GM12874 (cell line): ENCODE measurements around the gene ILDR1.

Source experiments
- TF ChIP-seq, protein P1 (sequence below): IDR thresholded peaks from 2 replicates; pipeline ENCODE4 v1.5.1; 2011; ENCODE audit warnings: low read depth, mild to moderate bottlenecking, control low read depth, low read length, moderate library complexity; ENCODE audit not compliant: insufficient read depth

Gene ILDR1

DNA sequence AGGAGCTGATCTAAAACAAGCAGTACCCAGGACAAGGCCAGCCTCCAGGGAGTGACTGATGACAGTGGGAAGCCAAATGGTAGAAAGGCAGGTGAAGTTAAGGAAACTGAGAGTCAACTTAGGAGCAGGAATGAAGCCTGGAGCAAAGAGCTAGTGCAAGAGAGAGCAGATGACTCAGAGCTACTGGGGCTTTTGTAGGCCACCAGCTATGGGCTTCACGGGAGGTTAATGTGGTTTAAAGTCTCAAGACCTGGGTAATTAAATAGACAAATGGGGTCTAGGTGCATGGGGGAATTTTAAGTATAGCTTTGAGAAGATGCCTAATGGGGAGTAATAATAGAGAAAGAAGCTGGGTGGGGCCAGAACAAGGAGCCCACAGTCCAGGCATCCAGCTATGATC, 36.2 kb upstream of the ILDR1 start:
- TF ChIP-seq, protein P1, sequence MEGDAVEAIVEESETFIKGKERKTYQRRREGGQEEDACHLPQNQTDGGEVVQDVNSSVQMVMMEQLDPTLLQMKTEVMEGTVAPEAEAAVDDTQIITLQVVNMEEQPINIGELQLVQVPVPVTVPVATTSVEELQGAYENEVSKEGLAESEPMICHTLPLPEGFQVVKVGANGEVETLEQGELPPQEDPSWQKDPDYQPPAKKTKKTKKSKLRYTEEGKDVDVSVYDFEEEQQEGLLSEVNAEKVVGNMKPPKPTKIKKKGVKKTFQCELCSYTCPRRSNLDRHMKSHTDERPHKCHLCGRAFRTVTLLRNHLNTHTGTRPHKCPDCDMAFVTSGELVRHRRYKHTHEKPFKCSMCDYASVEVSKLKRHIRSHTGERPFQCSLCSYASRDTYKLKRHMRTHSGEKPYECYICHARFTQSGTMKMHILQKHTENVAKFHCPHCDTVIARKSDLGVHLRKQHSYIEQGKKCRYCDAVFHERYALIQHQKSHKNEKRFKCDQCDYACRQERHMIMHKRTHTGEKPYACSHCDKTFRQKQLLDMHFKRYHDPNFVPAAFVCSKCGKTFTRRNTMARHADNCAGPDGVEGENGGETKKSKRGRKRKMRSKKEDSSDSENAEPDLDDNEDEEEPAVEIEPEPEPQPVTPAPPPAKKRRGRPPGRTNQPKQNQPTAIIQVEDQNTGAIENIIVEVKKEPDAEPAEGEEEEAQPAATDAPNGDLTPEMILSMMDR = no peak

DNA sequence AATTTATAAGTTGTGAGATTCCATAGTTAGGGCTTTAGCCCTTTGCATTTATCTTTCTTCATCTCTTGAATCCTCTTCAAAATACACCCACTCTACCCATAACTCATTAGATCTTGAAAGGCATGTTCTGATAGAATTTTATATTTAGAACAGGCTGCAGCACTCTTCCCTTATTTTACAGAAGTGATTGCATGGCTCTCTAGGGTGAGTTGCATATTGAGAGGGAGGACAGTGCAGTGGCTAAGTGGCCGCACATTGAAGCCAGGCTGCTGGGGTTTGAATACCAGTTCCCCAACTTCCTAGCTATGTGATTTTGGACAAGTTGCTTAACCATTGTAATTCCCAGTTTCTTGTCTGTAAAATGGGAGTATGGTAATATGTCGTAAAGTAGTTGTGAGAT, 35.6 kb upstream of the ILDR1 start:
- TF ChIP-seq, protein P1 = no peak

DNA sequence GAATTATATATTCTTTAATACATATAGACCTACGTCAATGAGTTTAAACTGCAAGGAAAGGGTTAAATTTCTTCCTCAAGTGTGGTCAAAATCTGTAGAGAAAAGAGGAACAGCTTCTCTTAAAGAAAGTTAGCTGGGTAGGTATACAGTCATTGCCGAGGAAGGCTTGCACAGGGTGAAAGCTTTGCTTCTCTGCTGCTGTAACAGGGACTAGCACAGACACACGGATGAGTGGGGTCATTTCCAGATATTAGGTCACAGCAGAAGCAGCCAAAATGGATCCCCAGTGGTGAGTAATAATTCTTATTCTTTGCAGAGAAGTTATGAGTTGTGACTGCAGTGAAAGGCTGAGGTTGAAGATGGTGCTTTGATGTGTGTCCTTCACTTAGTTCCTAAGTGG, 33.2 kb upstream of the ILDR1 start, which contains the start of gene CD86:
TSS of gene CD86 (plus strand) at position 148 of the 400 bp plus-strand sequence. CDS start at position 276, 128 bp downstream.
- TF ChIP-seq, protein P1 = no peak

DNA sequence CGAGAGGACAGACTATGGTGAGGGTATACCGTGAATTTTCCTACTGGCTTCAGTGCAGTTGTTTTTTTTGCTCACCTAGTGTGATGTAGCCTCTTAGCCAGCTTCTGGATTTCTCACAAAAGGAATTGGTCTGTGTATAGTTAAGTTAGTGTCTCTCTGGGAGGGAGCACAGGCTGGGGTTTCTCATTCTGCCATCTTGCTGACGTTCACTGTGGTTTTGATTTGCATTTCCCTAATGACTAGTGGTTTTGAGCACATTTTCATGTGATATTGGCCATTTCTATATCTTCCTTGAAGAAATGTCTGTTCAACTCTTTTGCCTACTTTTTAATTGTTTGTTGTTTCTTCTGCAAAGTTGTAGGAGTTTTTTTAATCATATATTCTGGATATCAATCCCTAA, 30.9 kb upstream of the ILDR1 start:
- TF ChIP-seq, protein P1 = no peak

DNA sequence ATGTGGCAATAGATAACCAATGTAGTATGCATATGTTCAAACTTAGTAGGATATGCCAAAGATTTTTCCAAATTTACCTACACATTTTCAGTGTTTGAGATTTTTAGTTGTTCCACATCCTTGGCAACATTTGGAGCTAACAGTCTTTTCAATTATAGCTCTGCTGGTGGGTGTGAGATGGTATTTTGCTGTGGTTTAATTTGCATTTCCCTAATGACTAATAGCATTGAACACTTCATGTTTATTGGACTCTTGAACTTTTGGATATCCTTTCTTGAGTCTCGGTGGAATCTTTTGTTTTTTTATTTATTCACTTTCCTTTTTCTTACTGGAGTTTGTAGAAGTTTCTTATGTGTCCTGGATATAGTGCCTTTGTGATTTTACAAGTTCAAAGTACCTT, 11.0 kb upstream of the ILDR1 start:
- TF ChIP-seq, protein P1 = no peak

DNA sequence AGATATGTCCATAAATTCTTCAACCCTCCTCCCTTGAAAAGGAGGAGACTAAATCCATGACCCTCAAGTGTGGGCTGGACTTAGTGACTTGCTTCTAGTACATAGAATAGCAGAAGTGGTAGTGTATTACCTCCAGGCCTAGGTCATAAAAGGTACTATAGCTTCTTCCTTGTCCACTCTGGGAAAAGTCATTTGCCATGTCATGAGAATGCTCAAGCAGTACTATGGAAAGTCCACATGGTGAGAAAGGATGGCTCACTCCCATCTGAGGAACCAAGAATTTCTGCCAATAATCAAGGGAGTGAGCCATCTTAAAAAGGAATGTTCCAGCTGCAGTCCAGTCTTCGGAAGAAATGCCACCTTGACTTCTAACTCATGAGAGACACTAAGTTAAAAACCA, 10.5 kb upstream of the ILDR1 start:
- TF ChIP-seq, protein P1 = no peak

DNA sequence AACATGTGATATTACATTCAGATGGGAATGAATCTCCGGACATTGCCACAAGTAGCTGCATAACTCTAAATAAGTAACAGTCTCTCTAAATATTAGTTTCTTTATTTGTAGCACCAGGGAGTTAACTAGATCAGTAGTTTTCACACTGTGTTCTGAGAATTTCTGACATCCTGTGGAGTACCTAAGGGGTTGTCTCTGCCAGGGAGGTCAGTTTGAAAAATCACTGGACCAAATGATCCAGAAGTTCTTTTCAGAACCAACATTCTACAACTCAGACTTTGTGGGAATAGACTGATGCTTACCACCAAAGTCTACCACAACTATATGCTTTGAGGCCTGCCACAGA, 9.0 kb upstream of the ILDR1 start:
- TF ChIP-seq, protein P1 = no peak
